ENCODE data around the gene DUSP10.

DUSP10 gene

GRCh38 chr1:221729771-221730330 is 12.0 kb downstream of the DUSP10 start:
- DNase-seq, result no peak

- DNase-seq, result no peak
Observed at GRCh38 chr1:221728037-221728505, 13.8 kb downstream of the DUSP10 start.

- no peak for DNase-seq
Observed at GRCh38 chr1:221727146-221728036, 14.5 kb downstream of the DUSP10 start.

DNA sequence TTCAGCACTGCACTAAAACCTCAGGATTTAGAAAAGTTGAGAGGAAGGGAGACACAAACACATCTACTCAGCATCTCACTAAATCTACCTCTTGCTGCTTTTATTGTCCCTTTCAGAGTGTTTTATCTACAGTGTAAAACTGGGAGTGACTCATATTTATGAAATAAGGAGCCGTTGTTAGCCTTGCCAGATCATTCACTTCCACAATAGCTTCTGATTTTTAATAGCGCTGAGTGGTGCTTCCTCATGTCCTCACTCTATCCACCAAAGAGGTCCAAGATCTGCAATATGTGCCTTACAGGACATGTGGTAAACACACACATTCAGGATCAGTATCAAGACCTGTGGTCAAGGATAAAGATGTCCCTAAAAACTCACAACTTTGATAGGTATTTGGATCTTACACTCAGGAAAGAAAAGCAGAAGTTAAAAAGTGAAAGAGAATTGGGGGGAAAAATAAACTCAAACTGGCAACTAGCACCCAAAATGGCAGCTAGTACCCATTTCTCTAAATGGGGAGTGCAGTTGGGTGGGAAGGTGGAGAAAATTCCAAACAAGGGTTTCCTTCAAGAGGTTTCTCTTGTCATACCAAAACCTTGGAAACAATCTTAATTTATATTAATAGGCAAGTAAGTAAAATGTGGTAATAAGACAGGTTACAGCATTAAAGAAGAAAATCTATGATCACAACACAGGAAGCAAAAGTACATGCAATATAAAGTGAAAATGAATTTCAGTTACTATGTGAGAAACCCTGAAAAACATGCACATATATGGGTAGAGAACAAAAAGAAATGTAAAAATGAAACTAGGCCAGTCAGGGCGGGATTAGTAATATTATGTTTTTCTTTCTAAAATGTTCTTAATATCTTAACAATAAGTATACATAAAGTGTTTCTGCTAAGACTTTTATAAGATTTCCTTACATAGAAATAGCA is 15.9 kb downstream of the DUSP10 start:
- no peak for DNase-seq

DNA sequence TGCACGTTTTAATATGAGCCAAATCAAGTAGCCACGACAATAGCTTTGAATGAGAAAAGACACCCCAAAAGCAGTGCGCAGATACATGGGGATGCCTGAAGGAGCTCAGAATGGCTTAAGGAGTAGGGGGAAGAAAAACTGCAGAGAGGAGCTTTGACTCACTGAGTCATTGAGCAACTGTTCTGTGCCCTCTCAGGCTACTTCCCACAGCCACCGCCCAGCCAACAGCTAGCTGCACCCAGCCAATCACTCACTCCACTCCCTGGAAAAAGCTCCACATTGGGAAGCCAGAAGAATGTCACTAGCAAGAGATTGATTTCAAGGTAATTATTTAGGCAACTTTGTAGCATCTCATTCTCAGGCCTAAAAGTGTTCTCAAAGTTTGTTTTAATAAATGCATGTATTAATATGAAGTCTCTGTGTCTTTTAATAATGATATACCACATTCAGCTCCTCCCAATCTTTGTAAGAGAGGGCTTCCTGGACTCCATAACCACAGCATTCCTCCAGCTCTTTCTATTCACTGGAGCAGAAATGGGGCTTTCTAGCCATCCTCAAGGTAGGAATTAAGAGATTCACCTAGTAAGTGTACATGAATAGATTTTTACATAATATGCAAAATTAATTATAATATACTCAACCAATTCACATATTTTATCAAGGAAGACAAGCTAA is 16.8 kb downstream of the DUSP10 start:
- no peak for DNase-seq

DNA sequence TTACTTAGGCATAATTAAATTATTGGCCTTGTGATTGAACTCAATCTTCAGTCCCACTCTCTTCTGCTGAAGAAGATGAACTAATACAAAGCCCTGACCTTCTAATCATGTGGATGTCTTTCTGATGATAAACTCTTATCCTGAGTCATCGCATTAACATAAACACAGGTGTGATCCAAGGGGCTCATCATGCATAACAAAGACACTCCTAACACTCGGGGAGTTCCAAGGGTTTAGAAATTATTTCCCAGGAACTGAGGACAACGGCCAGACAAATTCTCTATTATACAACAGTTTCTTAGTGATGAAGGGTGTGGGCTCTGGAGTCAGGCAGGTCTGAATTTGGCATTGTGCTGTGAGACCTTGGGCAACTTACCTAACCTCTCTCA is 18.0 kb downstream of the DUSP10 start:
- no peak for DNase-seq

GRCh38 chr1:221723018-221723847 is 18.7 kb downstream of the DUSP10 start:
- DNase-seq, result no peak

DNA sequence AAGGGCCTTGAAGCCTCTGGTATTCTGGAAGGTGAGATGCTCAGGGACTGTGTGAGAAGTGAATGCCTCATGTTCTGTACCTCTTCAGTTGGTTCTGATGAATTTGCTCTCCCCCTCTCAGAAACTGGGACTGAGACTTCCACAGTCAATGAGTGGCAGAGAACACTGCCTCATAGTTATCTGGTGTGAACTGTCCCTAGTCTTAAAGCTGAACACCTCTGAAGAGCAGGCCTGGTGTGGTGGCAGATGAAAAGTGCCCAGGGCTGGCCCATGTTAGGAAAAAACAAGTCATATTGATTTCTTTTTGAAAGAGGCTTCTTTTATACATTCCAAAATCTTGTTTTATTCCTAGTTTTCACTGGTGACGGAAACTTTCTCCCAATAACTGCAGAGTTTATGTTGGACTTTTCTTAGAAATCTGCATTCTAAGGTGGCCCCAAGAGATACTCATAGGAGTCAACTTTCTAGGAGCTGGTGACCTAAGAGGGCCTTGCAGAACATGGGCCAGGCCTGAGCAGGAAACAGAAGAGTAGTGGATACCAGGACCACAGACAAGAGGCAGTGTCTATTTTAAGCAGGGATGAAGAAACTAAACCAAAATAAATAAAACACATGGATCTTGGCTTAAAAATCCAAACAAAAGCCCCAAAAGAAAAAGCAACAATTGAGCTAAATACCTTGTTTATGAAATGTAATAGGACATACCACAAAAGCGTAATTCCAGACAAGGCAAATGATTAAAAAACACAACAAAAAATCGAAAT is 19.5 kb downstream of the DUSP10 start:
- no peak for DNase-seq

DNA sequence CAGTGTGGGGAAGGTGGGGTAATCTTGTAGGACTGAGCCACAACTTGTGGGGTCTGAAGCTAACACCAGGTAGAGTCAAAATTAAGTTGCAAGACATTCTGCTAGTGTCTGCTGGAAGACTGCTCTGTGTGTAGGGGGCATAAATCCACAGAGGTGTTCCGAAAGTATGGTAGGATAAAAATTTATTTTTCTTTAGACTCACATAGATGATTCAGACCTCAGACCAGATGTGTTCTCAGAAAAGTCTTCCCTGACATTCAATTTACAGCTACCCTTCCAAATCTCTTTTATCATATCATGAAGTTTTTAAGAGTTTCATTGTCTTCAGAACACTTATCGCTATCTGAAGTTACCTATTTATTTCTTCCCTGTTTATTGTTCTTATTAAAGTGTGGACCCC is 21.3 kb downstream of the DUSP10 start:
- no peak for DNase-seq

GRCh38 chr1:221719987-221720386 is 21.9 kb downstream of the DUSP10 start:
- no peak for DNase-seq

GRCh38 chr1:221719278-221719597 is 22.7 kb downstream of the DUSP10 start:
- DNase-seq, result no peak

DNA sequence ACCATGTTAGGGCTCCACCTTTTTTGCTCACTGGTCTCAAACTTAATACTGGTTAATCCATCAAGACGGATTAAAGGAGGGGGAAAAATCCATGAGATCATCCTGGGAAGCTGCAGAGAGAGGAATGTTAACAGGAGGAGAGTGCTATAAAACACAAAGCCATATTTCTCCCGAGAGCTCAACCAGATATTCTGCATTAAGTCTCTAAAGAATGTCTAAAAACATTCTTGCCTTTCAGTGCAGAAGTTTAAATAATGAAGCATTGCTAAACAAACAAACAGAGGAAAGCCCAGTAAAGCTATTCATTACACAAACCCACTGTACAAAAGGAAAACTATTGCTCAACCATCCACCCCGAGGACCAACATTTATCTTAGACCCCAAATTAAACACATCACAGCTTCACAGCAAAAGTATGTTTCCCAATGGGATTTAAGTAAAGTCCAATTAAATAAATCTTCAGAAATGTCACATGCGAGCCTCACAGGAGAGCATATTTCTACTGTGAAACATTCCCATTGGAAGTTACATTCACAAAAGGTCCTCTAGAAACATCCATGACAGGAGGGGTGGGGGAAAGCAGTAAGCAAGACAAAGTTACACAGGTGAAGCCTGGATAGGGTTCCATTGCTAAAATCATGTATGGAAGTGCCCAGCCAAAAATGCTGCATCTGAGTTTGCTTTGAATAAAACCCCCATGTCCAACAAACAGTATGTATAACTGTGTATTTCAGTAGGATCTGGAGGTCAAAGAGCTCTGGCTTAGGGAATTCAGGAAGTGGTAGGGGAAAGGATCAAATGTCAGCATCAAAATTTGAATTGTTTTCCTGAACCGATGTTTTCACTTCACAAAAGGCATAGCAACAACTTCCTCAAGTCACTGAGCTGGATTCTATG is 23.3 kb downstream of the DUSP10 start:
- no peak for DNase-seq

GRCh38 chr1:221717485-221717853 is 24.4 kb downstream of the DUSP10 start:
- DNase-seq, result no peak

GRCh38 chr1:221716713-221717484 is 25.0 kb downstream of the DUSP10 start:
- no peak for DNase-seq

- peak; percentile 73 to 92 for DNase-seq
Observed at GRCh38 chr1:221715321-221716169, 26.3 kb downstream of the DUSP10 start.

DNA sequence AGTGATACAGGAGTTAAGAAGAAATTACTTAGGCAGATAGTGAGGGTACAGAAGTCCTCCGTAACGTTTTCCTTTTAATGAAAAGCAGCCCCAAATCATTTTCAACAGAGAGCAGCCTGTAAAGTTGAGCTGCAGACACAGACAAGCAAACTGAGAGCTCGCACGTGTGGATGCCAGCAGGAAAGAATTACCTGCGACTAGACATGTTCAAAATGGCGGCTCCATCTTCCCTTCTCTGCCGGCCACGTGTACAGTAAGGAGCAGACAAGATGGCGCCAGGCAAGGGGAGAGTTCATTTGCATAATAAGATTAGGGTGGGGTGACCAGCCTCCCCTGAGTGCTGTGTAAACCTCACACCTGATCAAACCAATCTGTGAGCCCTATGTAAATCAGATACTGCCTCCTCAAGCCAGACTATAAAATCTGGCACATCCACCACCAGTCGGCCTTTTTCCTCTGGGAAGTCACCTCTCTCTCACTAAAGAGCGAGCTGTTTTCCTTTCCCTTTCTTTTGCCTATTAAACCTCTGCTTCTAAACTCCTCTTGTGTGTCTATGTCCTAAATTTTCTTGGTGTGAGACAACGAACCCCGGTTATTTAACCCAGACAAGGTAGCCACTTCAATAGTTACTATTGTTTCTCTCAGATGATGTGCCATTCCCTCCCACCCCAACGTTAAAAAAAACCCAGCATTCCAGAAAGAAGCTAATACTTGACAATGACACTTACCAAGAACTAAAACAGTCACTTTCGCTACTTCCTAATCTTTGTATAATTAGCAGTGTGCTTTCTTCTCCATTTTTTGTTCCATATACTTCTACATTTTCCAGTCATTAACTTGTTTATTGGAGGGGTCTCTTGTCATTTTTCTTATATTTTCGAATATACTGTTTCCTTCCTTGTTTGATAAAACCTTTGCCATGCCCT is 27.4 kb downstream of the DUSP10 start:
- no peak for DNase-seq

GRCh38 chr1:221712776-221713431 is 29.0 kb downstream of the DUSP10 start:
- no peak for DNase-seq

Measured in SHP77 (cell line).